Measurements from ENCODE around the gene INTS1.
A peak's percentile ranks its signal among the peaks of the same experiment; 100 is the strongest.

INTS1 gene

DNA sequence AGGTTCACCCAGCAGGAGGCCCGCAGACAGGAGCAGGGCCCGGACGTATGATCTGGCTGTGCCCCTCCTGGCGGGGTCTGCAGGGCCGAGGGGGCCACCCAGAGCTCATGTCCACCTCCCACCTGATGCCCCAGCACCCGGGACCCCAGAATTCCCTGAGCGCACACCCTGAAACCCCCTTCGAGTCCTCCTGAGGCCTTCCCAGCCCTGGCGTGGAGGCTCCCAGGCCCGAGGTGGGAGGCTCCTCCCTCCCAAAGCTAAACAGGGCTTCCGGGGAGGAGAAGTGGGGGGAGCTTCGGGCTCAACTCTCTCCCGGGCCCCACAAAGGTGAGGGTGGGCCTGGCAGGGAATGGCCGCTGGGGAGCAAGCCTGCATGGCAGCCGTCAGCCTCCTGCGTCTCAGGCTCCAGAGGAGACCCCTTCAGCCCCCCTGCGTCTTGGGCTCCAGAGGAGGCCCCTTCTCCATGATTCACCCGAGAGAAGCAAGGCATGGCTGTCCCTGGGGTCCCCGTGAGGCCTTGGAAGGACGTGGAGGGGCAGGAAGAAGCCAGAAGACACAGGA is 75.2 kb downstream of the INTS1 start:
- no CpG with 5 or more reads among the region's 20 CpGs for WGBS (ENCODE audit: extremely low coverage, insufficient coverage, low lambda C conversion rate)
- Histone ChIP-seq H2AK5ac (ENCODE audit: low read length) (no peak overlapping the region), H3K79me2 (ENCODE audit: control insufficient read depth, insufficient read depth, low read length) (no peaks in the 10 kb centered on the region), H3K36me3 (ENCODE audit: control insufficient read depth, insufficient read depth, low read length) (no peaks in the 10 kb centered on the region), H2BK120ac (ENCODE audit: low read depth, low read length) (no peak overlapping the region), H3K27me3 (ENCODE audit: insufficient read depth, low read length, poor library complexity) (no peaks in the 10 kb centered on the region), H3K9ac (ENCODE audit: low read length) (no peak overlapping the region), H3K23ac (ENCODE audit: low read length) (no peak overlapping the region), H4K5ac (ENCODE audit: low read length) (no peak overlapping the region), H3K4me2 (ENCODE audit: low read length) (no peak overlapping the region), H3K56ac (ENCODE audit: low read length) (peak overlapping the region; percentile 25), H3K4me1 (ENCODE audit: control insufficient read depth, low read depth, low read length) (no peaks in the 10 kb centered on the region), H3K27ac (ENCODE audit: low read depth, low read length) (no peak overlapping the region), H3K4me3 (ENCODE audit: low read length) (no peak overlapping the region), H3K4ac (ENCODE audit: low read depth, low read length) (no peak overlapping the region), H3K18ac (ENCODE audit: low read length) (no peak overlapping the region), H4K8ac (ENCODE audit: low read depth, low read length) (no peak overlapping the region), H2BK5ac (ENCODE audit: low read length) (no peak overlapping the region), H2BK15ac (replicated peaks; ENCODE audit: low read depth) (no peak overlapping the region), H3K79me1 (ENCODE audit: low read length) (no peaks in the 10 kb centered on the region)
- DNase-seq, result no peak

DNA sequence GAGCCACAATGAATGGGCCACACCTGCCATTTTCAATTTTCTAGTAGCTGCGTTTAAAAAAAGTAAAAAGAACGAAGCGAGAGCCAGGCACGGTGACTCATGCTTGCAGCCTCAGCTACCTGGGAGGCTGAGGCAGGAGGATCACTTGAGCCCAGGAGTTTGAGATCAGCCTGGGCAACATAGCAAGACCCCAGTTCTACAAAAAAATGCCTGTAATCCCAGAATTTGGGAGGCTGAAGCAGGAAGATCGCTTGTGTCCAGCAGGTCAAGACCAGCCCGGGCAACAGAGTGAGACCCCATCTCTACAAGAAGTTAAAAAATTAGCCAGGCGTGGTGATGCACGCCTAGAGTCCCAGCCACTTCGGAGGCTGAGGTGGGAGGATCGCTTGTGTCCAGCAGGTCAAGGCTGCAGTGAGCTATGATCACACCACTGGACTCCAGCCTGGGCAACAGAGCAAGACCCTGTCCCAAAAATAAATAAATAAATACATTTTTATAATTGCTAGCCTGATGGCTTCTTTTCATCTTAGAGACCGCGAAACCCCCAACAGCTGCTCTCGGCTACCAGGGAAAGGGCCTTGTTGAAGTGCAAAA is 77.0 kb downstream of the INTS1 start:
- H3K4ac ChIP-seq (ENCODE audit: low read depth, low read length), result no peak overlapping the region

DNA sequence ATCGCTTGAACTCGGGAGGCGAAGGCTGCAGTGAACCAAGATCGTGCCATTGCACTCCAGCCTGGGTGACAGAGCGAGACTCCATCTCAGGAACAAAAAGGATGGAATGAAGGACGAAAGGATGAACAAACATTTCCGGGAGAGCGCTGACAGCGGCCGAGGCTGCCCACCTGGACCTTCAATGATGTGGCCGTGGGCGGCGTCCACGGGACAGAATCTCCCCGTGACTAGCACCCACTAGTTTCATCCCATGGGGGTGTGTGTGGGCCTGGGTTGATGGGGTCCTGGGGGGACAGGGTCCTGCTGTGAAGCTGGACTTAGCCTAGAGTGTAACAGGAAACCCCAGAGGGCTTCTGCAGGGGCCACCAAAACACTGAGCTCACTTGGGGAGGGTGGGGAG is 77.7 kb downstream of the INTS1 start:
- no peak overlapping the region for H2AK5ac ChIP-seq (ENCODE audit: low read length)
- H4K5ac ChIP-seq (ENCODE audit: low read length), result no peak overlapping the region
- no peaks in the 10 kb centered on the region for H3K36me3 ChIP-seq (ENCODE audit: control insufficient read depth, insufficient read depth, low read length)
- H2BK15ac ChIP-seq (replicated peaks; ENCODE audit: low read depth), result no peak overlapping the region
- H3K79me2 ChIP-seq (ENCODE audit: control insufficient read depth, insufficient read depth, low read length), result no peaks in the 10 kb centered on the region
- H2BK120ac ChIP-seq (ENCODE audit: low read depth, low read length), result no peak overlapping the region
- no peak for DNase-seq
- H3K18ac ChIP-seq (ENCODE audit: low read length), result no peak overlapping the region
- H3K23ac ChIP-seq (ENCODE audit: low read length), result no peak overlapping the region
- no peaks in the 10 kb centered on the region for H3K4me1 ChIP-seq (ENCODE audit: control insufficient read depth, low read depth, low read length)
- H3K4me2 ChIP-seq (ENCODE audit: low read length), result no peak overlapping the region
- H3K4ac ChIP-seq (ENCODE audit: low read depth, low read length), result no peak overlapping the region
- no peak overlapping the region for H3K9ac ChIP-seq (ENCODE audit: low read length)
- WGBS (ENCODE audit: extremely low coverage, insufficient coverage, low lambda C conversion rate), result no CpG with 5 or more reads among the region's 15 CpGs
- no peaks in the 10 kb centered on the region for H3K27me3 ChIP-seq (ENCODE audit: insufficient read depth, low read length, poor library complexity)
- no peak overlapping the region for H3K4me3 ChIP-seq (ENCODE audit: low read length)
- no peaks in the 10 kb centered on the region for H3K79me1 ChIP-seq (ENCODE audit: low read length)
- no peak overlapping the region for H3K27ac ChIP-seq (ENCODE audit: low read depth, low read length)
- H4K8ac ChIP-seq (ENCODE audit: low read depth, low read length), result no peak overlapping the region
- no peak overlapping the region for H3K56ac ChIP-seq (ENCODE audit: low read length)
- no peak overlapping the region for H2BK5ac ChIP-seq (ENCODE audit: low read length)

More for the DNA sequence above, 77.0 kb downstream of the INTS1 start:
- no peak overlapping the region for H2BK15ac ChIP-seq (replicated peaks; ENCODE audit: low read depth)
- H3K27me3 ChIP-seq (ENCODE audit: insufficient read depth, low read length, poor library complexity), result no peaks in the 10 kb centered on the region
- no peak overlapping the region for H3K9ac ChIP-seq (ENCODE audit: low read length)
- no peak overlapping the region for H4K8ac ChIP-seq (ENCODE audit: low read depth, low read length)
- H3K36me3 ChIP-seq (ENCODE audit: control insufficient read depth, insufficient read depth, low read length), result no peaks in the 10 kb centered on the region
- WGBS (ENCODE audit: extremely low coverage, insufficient coverage, low lambda C conversion rate), result no CpG with 5 or more reads among the region's 13 CpGs
- no peak overlapping the region for H2AK5ac ChIP-seq (ENCODE audit: low read length)
- H3K79me2 ChIP-seq (ENCODE audit: control insufficient read depth, insufficient read depth, low read length), result no peaks in the 10 kb centered on the region
- no peak overlapping the region for H3K18ac ChIP-seq (ENCODE audit: low read length)
- no peak overlapping the region for H3K56ac ChIP-seq (ENCODE audit: low read length)
- H2BK120ac ChIP-seq (ENCODE audit: low read depth, low read length), result no peak overlapping the region
- H3K4me2 ChIP-seq (ENCODE audit: low read length), result no peak overlapping the region
- no peak overlapping the region for H4K5ac ChIP-seq (ENCODE audit: low read length)
- H2BK5ac ChIP-seq (ENCODE audit: low read length), result no peak overlapping the region
- no peak overlapping the region for H3K4me3 ChIP-seq (ENCODE audit: low read length)
- no peak overlapping the region for H3K23ac ChIP-seq (ENCODE audit: low read length)
- H3K79me1 ChIP-seq (ENCODE audit: low read length), result no peaks in the 10 kb centered on the region
- no peaks in the 10 kb centered on the region for H3K4me1 ChIP-seq (ENCODE audit: control insufficient read depth, low read depth, low read length)
- DNase-seq, result no peak
- H3K27ac ChIP-seq (ENCODE audit: low read depth, low read length), result no peak overlapping the region

DNA sequence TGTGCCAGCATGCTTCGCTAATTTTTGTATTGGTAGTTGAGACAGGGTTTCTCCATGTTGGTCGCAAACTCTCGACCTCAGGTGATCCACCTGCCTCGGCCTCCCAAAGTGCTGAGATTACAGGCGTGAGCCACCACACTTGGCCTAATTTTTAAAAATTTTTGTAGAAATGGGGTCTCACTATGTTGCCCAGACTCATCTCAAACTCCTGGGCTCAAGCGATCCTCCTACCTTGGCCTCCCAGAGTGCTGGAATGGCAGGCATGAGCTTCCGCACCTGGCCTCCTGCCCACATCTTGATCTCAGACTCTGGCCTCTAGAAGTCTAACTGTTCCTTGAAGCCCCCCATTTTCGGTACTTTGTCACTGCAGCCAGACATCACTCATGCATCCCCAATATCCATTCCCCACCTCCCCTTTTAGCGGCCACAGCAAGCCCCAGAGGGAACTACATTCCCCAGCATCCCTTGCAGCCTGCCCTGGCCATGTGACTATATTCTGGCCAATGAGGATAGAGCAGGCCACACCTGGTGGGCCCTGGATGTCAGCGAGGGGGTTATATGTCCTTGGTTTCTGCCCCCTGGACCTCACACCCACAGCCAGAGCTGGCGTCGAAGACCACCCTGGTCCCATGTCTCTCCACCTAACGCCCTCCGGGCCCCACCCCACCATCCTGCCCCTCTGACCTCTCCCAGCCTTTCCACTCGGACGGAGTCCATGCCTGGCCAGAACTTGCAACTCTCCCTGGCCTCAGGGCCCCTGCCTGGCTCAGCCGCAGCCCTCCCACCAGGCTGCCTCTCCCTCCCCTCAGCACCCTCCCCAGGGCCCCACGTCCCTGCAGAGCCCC is 78.7 kb downstream of the INTS1 start:
- Histone ChIP-seq H3K23ac (ENCODE audit: low read length) (no peak overlapping the region), H3K4me3 (ENCODE audit: low read length) (no peak overlapping the region), H3K9ac (ENCODE audit: low read length) (no peak overlapping the region), H4K8ac (ENCODE audit: low read depth, low read length) (no peak overlapping the region), H3K56ac (ENCODE audit: low read length) (no peak overlapping the region), H3K27ac (ENCODE audit: low read depth, low read length) (no peak overlapping the region), H4K5ac (ENCODE audit: low read length) (no peak overlapping the region), H3K4me2 (ENCODE audit: low read length) (no peak overlapping the region), H2AK5ac (ENCODE audit: low read length) (no peak overlapping the region), H3K18ac (ENCODE audit: low read length) (no peak overlapping the region), H3K36me3 (ENCODE audit: control insufficient read depth, insufficient read depth, low read length) (no peaks in the 10 kb centered on the region), H3K79me2 (ENCODE audit: control insufficient read depth, insufficient read depth, low read length) (no peaks in the 10 kb centered on the region), H2BK5ac (ENCODE audit: low read length) (no peak overlapping the region), H3K4me1 (ENCODE audit: control insufficient read depth, low read depth, low read length) (no peaks in the 10 kb centered on the region), H2BK15ac (replicated peaks; ENCODE audit: low read depth) (no peak overlapping the region), H3K4ac (ENCODE audit: low read depth, low read length) (no peak overlapping the region), H2BK120ac (ENCODE audit: low read depth, low read length) (no peak overlapping the region), H3K27me3 (ENCODE audit: insufficient read depth, low read length, poor library complexity) (no peaks in the 10 kb centered on the region), H3K79me1 (ENCODE audit: low read length) (no peaks in the 10 kb centered on the region)
- DNase-seq, result peak; percentile 52
- no CpG with 5 or more reads among the region's 18 CpGs for WGBS (ENCODE audit: extremely low coverage, insufficient coverage, low lambda C conversion rate)

DNA sequence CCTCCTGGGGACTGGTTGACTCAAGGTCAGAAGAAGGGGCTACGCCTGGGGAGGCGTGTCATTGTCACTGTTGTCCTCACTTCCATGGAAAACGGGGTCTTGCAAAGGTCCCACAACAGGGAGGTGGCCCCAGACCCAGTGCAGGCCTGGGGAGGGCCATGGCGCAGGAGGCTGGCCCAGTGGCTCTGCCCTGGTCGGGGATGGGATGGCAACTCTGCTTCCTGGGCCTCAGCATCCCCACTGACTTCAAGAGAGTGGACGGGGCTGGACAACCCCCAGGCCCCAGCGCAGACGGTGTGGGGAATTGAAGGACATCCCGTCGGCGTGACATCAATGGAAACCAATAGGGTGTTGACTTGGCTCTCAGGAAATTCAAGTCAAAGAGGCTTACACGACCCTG is 80.1 kb downstream of the INTS1 start:
- no peak overlapping the region for H3K18ac ChIP-seq (ENCODE audit: low read length)
- H4K5ac ChIP-seq (ENCODE audit: low read length), result no peak overlapping the region

More for the DNA sequence above, 80.1 kb downstream of the INTS1 start:
- no peak overlapping the region for H2BK5ac ChIP-seq (ENCODE audit: low read length)
- no peak overlapping the region for H2BK120ac ChIP-seq (ENCODE audit: low read depth, low read length)
- H3K79me2 ChIP-seq (ENCODE audit: control insufficient read depth, insufficient read depth, low read length), result no peaks in the 10 kb centered on the region
- H3K27ac ChIP-seq (ENCODE audit: low read depth, low read length), result no peak overlapping the region
- H4K8ac ChIP-seq (ENCODE audit: low read depth, low read length), result no peak overlapping the region
- H3K4me2 ChIP-seq (ENCODE audit: low read length), result no peak overlapping the region
- H3K9ac ChIP-seq (ENCODE audit: low read length), result no peak overlapping the region
- H3K36me3 ChIP-seq (ENCODE audit: control insufficient read depth, insufficient read depth, low read length), result no peaks in the 10 kb centered on the region
- WGBS (ENCODE audit: extremely low coverage, insufficient coverage, low lambda C conversion rate), result no CpG with 5 or more reads among the region's 12 CpGs
- H3K79me1 ChIP-seq (ENCODE audit: low read length), result no peaks in the 10 kb centered on the region
- DNase-seq, result no peak
- no peak overlapping the region for H3K4ac ChIP-seq (ENCODE audit: low read depth, low read length)
- no peak overlapping the region for H3K23ac ChIP-seq (ENCODE audit: low read length)
- H2AK5ac ChIP-seq (ENCODE audit: low read length), result no peak overlapping the region
- no peak overlapping the region for H3K4me3 ChIP-seq (ENCODE audit: low read length)
- no peaks in the 10 kb centered on the region for H3K27me3 ChIP-seq (ENCODE audit: insufficient read depth, low read length, poor library complexity)
- no peak overlapping the region for H3K56ac ChIP-seq (ENCODE audit: low read length)
- no peaks in the 10 kb centered on the region for H3K4me1 ChIP-seq (ENCODE audit: control insufficient read depth, low read depth, low read length)
- H2BK15ac ChIP-seq (replicated peaks; ENCODE audit: low read depth), result no peak overlapping the region
